Muscle of arm (tissue), 12 donors: ENCODE data around the gene COA3. TPM values are rescaled to one million over a fixed set of nuclear protein-coding genes. Genes with fewer than 3 reads are reported as not detected.

ENCODE experiments used
- DNase-seq: peaks from one replicate; pipeline ENCODE4 v3.0.0-alpha.2; 2013
- polyA plus RNA-seq, 12 donors: library from polyadenylated mRNA; unstranded; fragments of 120-200 nt; gene quantifications; one replicate each; pipeline ENCODE4 v1.2.1, GENCODE V29; 2013; ENCODE audit not compliant: insufficient read length in 12 of 12

COA3 gene
- polyA plus RNA-seq, 12 donors = 45.3 to 64.9 (median 56.4) TPM; not detected in 1

- DNase-seq = no peak
Measured at GRCh38 chr17:42827472-42827871, 29.0 kb upstream of the COA3 start.

GRCh38 chr17:42821176-42821575 lies 22.7 kb upstream of the COA3 start:
- DNase-seq = no peak

- DNase-seq = no peak
Measured at GRCh38 chr17:42819939-42820535, 21.5 kb upstream of the COA3 start.

GRCh38 chr17:42818379-42818778 lies 19.9 kb upstream of the COA3 start:
- no peak for DNase-seq

GRCh38 chr17:42817866-42818265 lies 19.4 kb upstream of the COA3 start:
- no peak for DNase-seq

GRCh38 chr17:42814633-42815399 lies 16.3 kb upstream of the COA3 start:
- peak; percentile 42 for DNase-seq

GRCh38 chr17:42809250-42809649 lies 10.7 kb upstream of the COA3 start:
- no peak for DNase-seq

GRCh38 chr17:42806249-42806648 lies 7.7 kb upstream of the COA3 start:
- no peak for DNase-seq

- DNase-seq = no peak
Measured at GRCh38 chr17:42804918-42805367, 6.4 kb upstream of the COA3 start.

GRCh38 chr17:42803074-42803883 lies 4.8 kb upstream of the COA3 start:
- DNase-seq = no peak

GRCh38 chr17:42798011-42798382 lies 507 bp downstream of the COA3 start:
- no peak for DNase-seq

- DNase-seq = no peak
Measured at GRCh38 chr17:42797067-42798007, 1.2 kb downstream of the COA3 start.

- no peak for DNase-seq
Measured at GRCh38 chr17:42796066-42796758, 2.3 kb downstream of the COA3 start.

GRCh38 chr17:42795465-42795864 lies 3.0 kb downstream of the COA3 start:
- DNase-seq = no peak

GRCh38 chr17:42795061-42795460 lies 3.4 kb downstream of the COA3 start:
- no peak for DNase-seq

GRCh38 chr17:42792545-42792944 lies 6.0 kb downstream of the COA3 start:
- DNase-seq = no peak

- DNase-seq = no peak
Measured at GRCh38 chr17:42791948-42792347, 6.6 kb downstream of the COA3 start.

GRCh38 chr17:42787266-42787665 lies 11.2 kb downstream of the COA3 start:
- no peak for DNase-seq

- no peak for DNase-seq
Measured at GRCh38 chr17:42784811-42785592, 13.5 kb downstream of the COA3 start.

- DNase-seq = no peak
Measured at GRCh38 chr17:42784409-42784808, 14.1 kb downstream of the COA3 start.
